NK-92 (cell line): ENCODE data around the gene OSM.
"Not testable (repeated sequence)": the region's sequence is repeated elsewhere in the genome, so short reads cannot be mapped to it uniquely, and the experiment has no call there.

Experiments
- DNase-seq: peaks from one replicate; lab custom pipeline; 2025; ENCODE audit not compliant: unreplicated experiment; lab: John Stamatoyannopoulos, UW

OSM gene

GRCh38 chr22:30245985-30246813 lies 20.5 kb downstream of the OSM start, which contains the start of gene LIF:
TSS of gene LIF (minus strand) at chr22:30246759. CDS start at chr22:30246695, 64 bp downstream.
- no peak for DNase-seq

- DNase-seq = no peak
Measured at GRCh38 chr22:30245181-30245984, 21.3 kb downstream of the OSM start.

- no peak for DNase-seq
Measured at GRCh38 chr22:30244641-30245040, 22.0 kb downstream of the OSM start.

- DNase-seq = no peak
Measured at GRCh38 chr22:30244066-30244465, 22.6 kb downstream of the OSM start.

GRCh38 chr22:30243661-30244060 lies 23.0 kb downstream of the OSM start:
- DNase-seq = no peak

GRCh38 chr22:30241576-30242371 lies 24.9 kb downstream of the OSM start:
- no peak for DNase-seq

- no peak for DNase-seq
Measured at GRCh38 chr22:30240541-30241417, 25.9 kb downstream of the OSM start.

- no peak for DNase-seq
Measured at GRCh38 chr22:30239488-30240405, 26.9 kb downstream of the OSM start.

- DNase-seq = no peak
Measured at GRCh38 chr22:30238661-30239487, 27.8 kb downstream of the OSM start.

- no peak for DNase-seq
Measured at GRCh38 chr22:30238136-30238535, 28.5 kb downstream of the OSM start.

- DNase-seq = no peak
Measured at GRCh38 chr22:30236875-30237274, 29.8 kb downstream of the OSM start.

GRCh38 chr22:30235687-30236170 lies 30.9 kb downstream of the OSM start:
- DNase-seq = no peak

- no peak for DNase-seq
Measured at GRCh38 chr22:30234786-30235470, 31.7 kb downstream of the OSM start.

GRCh38 chr22:30234325-30234724 lies 32.3 kb downstream of the OSM start:
- DNase-seq = not testable (repeated sequence)

GRCh38 chr22:30233582-30233981 lies 33.1 kb downstream of the OSM start:
- DNase-seq = no peak

- no peak for DNase-seq
Measured at GRCh38 chr22:30232716-30233218, 33.9 kb downstream of the OSM start.

GRCh38 chr22:30230787-30231461 lies 35.7 kb downstream of the OSM start:
- DNase-seq = no peak
